SK-N-SH (cell line): ENCODE measurements around the gene PALM3. TPM values are rescaled to one million over a fixed set of nuclear protein-coding genes. Genes with fewer than 3 reads are reported as not detected.
A peak's percentile ranks its signal among the peaks of the same experiment; 100 is the strongest.

Source experiments
- CTCF ChIA-PET: fragments of 300-600, 350-600 bp; formaldehyde crosslinking; extraction: SDS; loops from one replicate; lab custom pipeline; 2021; lab: Yijun Ruan, JAX
- POLR2A ChIA-PET: fragments of 350-600 bp; sonication (Branson Sonifier 250); formaldehyde crosslinking; extraction: SDS; loops from one replicate; lab custom pipeline; 2020; ENCODE audit warnings: antibody characterized with exemption, inconsistent platforms; lab: Yijun Ruan, JAX
- DNase-seq: peaks from one replicate; pipeline ENCODE4 v3.0.0; 2012
- H2AFZ ChIP-seq: fragments of 200-600 bp; sonication (generic); 2 replicates; pipeline ENCODE4 v1.8.1; 2016; ENCODE audit warnings: antibody characterized with exemption, mild to moderate bottlenecking, low read depth
- H3F3A ChIP-seq: fragments of 200-600 bp; sonication (generic); replicated peaks from 2 replicates; pipeline ENCODE3; 2016; ENCODE audit warnings: antibody characterized with exemption, mild to moderate bottlenecking; ENCODE audit not compliant: insufficient read depth
- H3K27ac ChIP-seq, 2 experiments: fragments of 200-500 bp in 1 of 2; fragments of 200-600 bp in 1 of 2; sonication (Bioruptor generic) in 1 of 2; sonication (generic), shearing (Covaris generic) in 1 of 2; 2 replicates each; pipeline versions ENCODE4 v1.5.1 to v1.6.1; 2014 to 2016; ENCODE audit warnings: low read depth in 2 of 2, inconsistent platforms in 1 of 2, low read length in 1 of 2, mild to moderate bottlenecking in 1 of 2, mixed read lengths in 1 of 2
- H3K27me3 ChIP-seq: fragments of 200-600 bp; sonication (generic), shearing (Covaris generic); 2 replicates; pipeline ENCODE4 v1.6.1; 2016; ENCODE audit warnings: mixed run types; ENCODE audit not compliant: insufficient read depth
- H3K36me3 ChIP-seq, 2 experiments: fragments of 200-500 bp in 1 of 2; fragments of 200-600 bp in 1 of 2; sonication (Bioruptor generic) in 1 of 2; sonication (generic) in 1 of 2; replicated peaks in 1 of 2; 2 replicates each; pipeline versions ENCODE3 to v1.5.1; 2014 to 2016; ENCODE audit warnings: low read length in 1 of 2, mild to moderate bottlenecking in 1 of 2; ENCODE audit not compliant: insufficient read depth in 2 of 2, control insufficient read depth in 1 of 2
- H3K4me1 ChIP-seq, 2 experiments: fragments of 200-500 bp in 1 of 2; fragments of 200-600 bp in 1 of 2; sonication (Bioruptor generic) in 1 of 2; sonication (generic), shearing (Covaris generic) in 1 of 2; 2 replicates each; pipeline versions ENCODE4 v1.5.1 to v1.6.1; 2014 to 2016; ENCODE audit warnings: low read depth in 1 of 2, low read length in 1 of 2, mixed run types in 1 of 2; ENCODE audit not compliant: insufficient read depth in 2 of 2, control insufficient read depth in 1 of 2
- H3K4me2 ChIP-seq: fragments of 200-600 bp; sonication (generic), shearing (Covaris generic); 2 replicates; pipeline ENCODE4 v1.6.1; 2017; ENCODE audit warnings: mixed run types
- H3K4me3 ChIP-seq, 2 experiments: fragments of 200-500 bp in 1 of 2; fragments of 200-600 bp in 1 of 2; sonication (Bioruptor generic) in 1 of 2; sonication (generic), shearing (Covaris generic) in 1 of 2; 2 replicates each; pipeline versions ENCODE4 v1.5.1 to v1.8.1; 2014 to 2016; ENCODE audit warnings: low read depth in 2 of 2, inconsistent platforms in 1 of 2, low read length in 1 of 2, mild to moderate bottlenecking in 1 of 2, mixed read lengths in 1 of 2, moderate library complexity in 1 of 2
- H3K79me2 ChIP-seq: fragments of 200-600 bp; sonication (generic); 2 replicates; pipeline ENCODE4 v1.8.1; 2017; ENCODE audit warnings: mild to moderate bottlenecking; ENCODE audit not compliant: insufficient read depth
- H3K9ac ChIP-seq: fragments of 200-600 bp; sonication (generic); 2 replicates; pipeline ENCODE4 v1.6.1; 2017; ENCODE audit warnings: mixed run types
- H3K9me2 ChIP-seq: fragments of 200-600 bp; sonication (generic); 2 replicates; pipeline ENCODE4 v1.6.1; 2017; ENCODE audit warnings: mixed run types
- H3K9me3 ChIP-seq: fragments of 200-600 bp; sonication (generic); 2 replicates; pipeline ENCODE4 v1.6.1; 2017; ENCODE audit warnings: mixed run types, mild to moderate bottlenecking, moderate library complexity
- H4K20me1 ChIP-seq: fragments of 200-600 bp; sonication (generic); 2 replicates; pipeline ENCODE4 v1.6.1; 2017; ENCODE audit warnings: mild to moderate bottlenecking, mixed run types; ENCODE audit not compliant: insufficient read depth
- CTCF ChIP-seq: fragments of 200-600 bp; sonication (generic); IDR thresholded peaks from 2 replicates; pipeline ENCODE4 v1.6.1; 2017; ENCODE audit warnings: antibody characterized with exemption, mild to moderate bottlenecking, moderate library complexity
- ELF1 ChIP-seq: IDR thresholded peaks from 2 replicates; pipeline ENCODE4 v1.4.0; 2012
- EP300 ChIP-seq, 2 experiments: IDR thresholded peaks; 2 replicates each; pipeline versions ENCODE4 v1.4.0 to v1.6.1; 2012; ENCODE audit warnings: borderline replicate concordance in 1 of 2, low read depth in 1 of 2, low read length in 1 of 2
- FOSL2 ChIP-seq: IDR thresholded peaks from 2 replicates; pipeline ENCODE4 v1.4.0; 2012; ENCODE audit warnings: low read depth, mild to moderate bottlenecking, moderate library complexity, borderline replicate concordance
- FOXJ3 ChIP-seq: sonication (generic); formaldehyde crosslinking; IDR thresholded peaks from 2 replicates; pipeline ENCODE4 v1.5.1; 2020; ENCODE audit warnings: mild to moderate bottlenecking, missing genetic modification reagents
- GABPA ChIP-seq: IDR thresholded peaks from 2 replicates; pipeline ENCODE4 v1.4.0; 2012; ENCODE audit warnings: low read depth, mild to moderate bottlenecking
- MAX ChIP-seq: IDR thresholded peaks from 2 replicates; pipeline ENCODE4 v1.4.0; 2012; ENCODE audit warnings: low read depth
- MEF2A ChIP-seq: IDR thresholded peaks from 2 replicates; pipeline ENCODE4 v1.4.0; 2012; ENCODE audit warnings: low read depth, borderline replicate concordance
- MXI1 ChIP-seq: IDR thresholded peaks from 2 replicates; pipeline ENCODE4 v1.6.1; 2012; ENCODE audit warnings: mild to moderate bottlenecking, low read depth, low read length, improper control_type of control experiment
- NFIC ChIP-seq: IDR thresholded peaks from 2 replicates; pipeline ENCODE4 v1.4.0; 2012; ENCODE audit warnings: borderline replicate concordance
- RAD21 ChIP-seq: IDR thresholded peaks from 2 replicates; pipeline ENCODE4 v1.6.1; 2012; ENCODE audit warnings: mild to moderate bottlenecking, low read length
- RCOR1 ChIP-seq: fragments of 150-350 bp; IDR thresholded peaks from 2 replicates; pipeline ENCODE4 v1.6.1; 2017; ENCODE audit warnings: antibody characterized with exemption, low read length
- SIN3A ChIP-seq: IDR thresholded peaks from 2 replicates; pipeline ENCODE4 v1.6.1; 2012; ENCODE audit warnings: low read depth, mild to moderate bottlenecking, low read length, moderate library complexity, borderline replicate concordance
- SMC3 ChIP-seq: IDR thresholded peaks from 2 replicates; pipeline ENCODE4 v1.6.1; 2012; ENCODE audit warnings: low read depth, low read length, improper control_type of control experiment
- TCF12 ChIP-seq: IDR thresholded peaks from 2 replicates; pipeline ENCODE4 v1.4.0; 2012
- TEAD4 ChIP-seq: IDR thresholded peaks from 2 replicates; pipeline ENCODE4 v1.4.0; 2012; ENCODE audit warnings: mild to moderate bottlenecking, borderline replicate concordance; ENCODE audit not compliant: insufficient read depth
- USF1 ChIP-seq: IDR thresholded peaks from 2 replicates; pipeline ENCODE4 v1.4.0; 2012; ENCODE audit warnings: low read depth, borderline replicate concordance
- YY1 ChIP-seq: IDR thresholded peaks from 2 replicates; pipeline ENCODE4 v1.4.0; 2012; ENCODE audit warnings: low read depth, mild to moderate bottlenecking
- ZBTB33 ChIP-seq: IDR thresholded peaks from 2 replicates; pipeline ENCODE4 v1.4.0; 2012; ENCODE audit warnings: low read depth, borderline replicate concordance
- whole genome bisulfite sequencing: methylation state at CpG from one replicate; pipeline ENCODE4 v1.1.6; 2017; ENCODE audit warnings: low lambda C conversion rate; 5-methylcytosine and 5-hydroxymethylcytosine counted together
- polyA plus RNA-seq, 3 experiments: library from polyadenylated mRNA; depleted of rRNA; stranded (reverse); fragments of >200 nt; gene quantifications; 2 replicates each; pipeline ENCODE4 v1.2.3, GENCODE V29; 2012

The PALM3 gene
- polyA plus RNA-seq, 1 of the 3 experiments (the other 2 are of a cell fraction) = 5.5 TPM

- CTCF ChIA-PET = interaction anchor here (0.5 to 4.0 kb wide), 40 partner anchors 10 to 231 kb away, joined by 3 to 36 read pairs (median 4); partner anchors contain the start of genes DCAF15, MISP3, NANOS3 and PALM3
- H4K20me1 ChIP-seq = no peaks in the 10 kb centered on the region
- peak overlapping the region; percentile 93 for H2AFZ ChIP-seq
- peak overlapping the region; percentile 98 for H3K4me2 ChIP-seq
- POLR2A ChIA-PET = interaction anchor here (0.8 to 1.6 kb wide), 7 partner anchors 12 to 101 kb away, joined by 3 to 4 read pairs (median 3); partner anchors contain the start of genes PODNL1 and RFX1
- H3F3A ChIP-seq = peaks cover 13% of the 10 kb centered on the region
- peak overlapping the region; percentile 60 to 80 for H3K4me3 ChIP-seq
- no peak for TF ChIP-seq MEF2A
- no peak for TF ChIP-seq FOXJ3
- TF ChIP-seq RAD21 = no peak
- TF ChIP-seq YY1 = no peak
- TF ChIP-seq NFIC = no peak
- TF ChIP-seq MAX = no peak
- no peak for TF ChIP-seq CTCF
- TF ChIP-seq RCOR1 = no peak
- no peak for TF ChIP-seq EP300 (IDR thresholded peaks at IDR 0.05; ENCODE audit: borderline replicate concordance in 1 of 2, low read depth in 1 of 2, low read length in 1 of 2)
- H3K9me2 ChIP-seq = no peaks in the 10 kb centered on the region
- H3K9me3 ChIP-seq = no peaks in the 10 kb centered on the region
- no peaks in the 10 kb centered on the region for H3K36me3 ChIP-seq
- peak overlapping the region in 1 of 2 experiments; percentile 40; a peak in 2 of 4 replicates for H3K27ac ChIP-seq
- peaks cover 0 to 3% of the 10 kb centered on the region in 2 experiments; a peak in 1 of 4 replicates for H3K4me1 ChIP-seq
- H3K27me3 ChIP-seq = no peaks in the 10 kb centered on the region
- peak overlapping the region; percentile 77 for H3K9ac ChIP-seq
- peak; percentile 36 for DNase-seq
- H3K79me2 ChIP-seq = no peaks in the 10 kb centered on the region
- WGBS = 58% methylated on average over 11 of the region's 20 CpGs
Measured at GRCh38 chr19:14030997-14031718, 30.7 kb downstream of the PALM3 start.

- peak; percentile 45 for DNase-seq
- Histone ChIP-seq H4K20me1 (no peaks in the 10 kb centered on the region), H3K27me3 (no peaks in the 10 kb centered on the region), H3K4me1 (peaks cover 0 to 3% of the 10 kb centered on the region in 2 experiments; a peak in 1 of 4 replicates)
- no peak for TF ChIP-seq ZBTB33
- no peak for TF ChIP-seq SMC3
- no peak for TF ChIP-seq NFIC
- TF ChIP-seq TEAD4 = no peak
- TF ChIP-seq GABPA = no peak
- TF ChIP-seq SIN3A = no peak
- no peak for TF ChIP-seq USF1
- no peak for TF ChIP-seq MXI1
- TF ChIP-seq RCOR1 = no peak
- no peak for TF ChIP-seq ELF1
- no peak for TF ChIP-seq EP300 (IDR thresholded peaks at IDR 0.05; ENCODE audit: borderline replicate concordance in 1 of 2, low read depth in 1 of 2, low read length in 1 of 2)
- no peak for TF ChIP-seq FOSL2
- TF ChIP-seq TCF12 = no peak
- TF ChIP-seq, all 33 proteins: peak for 0
- H3K27ac ChIP-seq = no peak overlapping the region
- no peaks in the 10 kb centered on the region for H3K79me2 ChIP-seq
- H3K9me2 ChIP-seq = no peaks in the 10 kb centered on the region
- H3K4me2 ChIP-seq = no peak overlapping the region
- no peak overlapping the region for H2AFZ ChIP-seq
- ChIA-PET POLR2A (interaction anchor here (0.7 kb wide), 1 partner anchor 114 kb away, joined by 4 read pairs; no protein-coding TSS in a partner anchor), CTCF (interaction anchor here (0.6 to 4.0 kb wide), 8 partner anchors 13 to 148 kb away, joined by 3 to 31 read pairs (median 3); no protein-coding TSS in a partner anchor)
- no peaks in the 10 kb centered on the region for H3K9me3 ChIP-seq
- WGBS = 36% methylated on average over 4 of the region's 4 CpGs
- H3K9ac ChIP-seq = no peak overlapping the region
- H3K4me3 ChIP-seq = no peak overlapping the region
- no peaks in the 10 kb centered on the region for H3K36me3 ChIP-seq
- H3F3A ChIP-seq = peaks cover 8% of the 10 kb centered on the region
Measured at GRCh38 chr19:14028901-14029300, 33.0 kb downstream of the PALM3 start.
